ENCODE results near the gene ABLIM1.

DNA sequence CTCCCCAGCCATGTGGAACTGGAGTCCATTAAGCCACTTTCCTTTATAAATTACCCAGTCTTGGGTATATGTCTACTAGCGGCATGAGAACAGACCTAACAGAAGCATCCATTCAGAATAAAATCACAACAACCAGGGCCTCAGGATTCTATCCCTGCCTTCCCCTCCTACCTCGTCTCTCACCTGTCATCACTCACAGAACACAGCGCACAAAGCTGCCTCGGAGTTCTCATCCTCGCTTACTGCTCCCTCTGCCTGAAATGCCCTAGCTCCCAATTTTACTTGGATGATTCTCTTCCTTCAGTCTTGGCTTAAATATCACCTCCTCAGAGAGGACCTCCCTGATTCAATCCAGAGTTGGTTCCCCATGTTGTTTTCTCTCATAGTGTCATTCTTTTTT is 183.1 kb downstream of the ABLIM1 start:
- TF ChIP-seq CTCF (conservative IDR thresholded peaks at IDR 0.05) (no peak), ZFX (IDR thresholded peaks at IDR 0.05) (no peak)

All from C4-2B (cell line).